GM12878 (cell line): ENCODE results near the gene DUSP10. TPM values are rescaled to one million over a fixed set of nuclear protein-coding genes. Genes with fewer than 3 reads are reported as not detected.
A peak's percentile ranks its signal among the peaks of the same experiment; 100 is the strongest.

Experiments used
- ATAC-seq: fragments of 200-7000 bp; cut with Tn5 transposase; 3 replicates; pipeline ENCODE4 v1.9.1; 2020; ENCODE audit warnings: mild to moderate bottlenecking, moderate library complexity
- BruUV-seq: library from RNA; stranded (reverse); fragments of 400-500 nt; replicated peaks from 2 replicates; lab custom pipeline; 2021; lab: Mats Ljungman, UMichigan
- CTCF ChIA-PET: fragments of 300-600 bp; sonication (Branson Sonifier 250); formaldehyde crosslinking; extraction: SDS; loops from one replicate; lab custom pipeline; 2021; ENCODE audit warnings: inconsistent platforms; lab: Yijun Ruan, JAX
- POLR2A ChIA-PET: fragments of 350-600 bp; formaldehyde crosslinking; extraction: SDS; loops from one replicate; lab custom pipeline; 2021; ENCODE audit warnings: inconsistent platforms; lab: Charles Lee
- RAD21 ChIA-PET: fragments of 300-600 bp; sonication (Branson Sonifier 250); formaldehyde crosslinking; loops from one replicate; lab custom pipeline; 2023; ENCODE audit warnings: antibody characterized with exemption; ENCODE audit not compliant: unreplicated experiment; lab: Charles Lee
- SMC1A ChIA-PET: fragments of 300-600 bp; sonication (Branson Sonifier 250); formaldehyde crosslinking; loops from one replicate; lab custom pipeline; 2023; ENCODE audit not compliant: unreplicated experiment, uncharacterized antibody; lab: Charles Lee
- DNase-seq: peaks from one replicate; pipeline ENCODE4 v3.0.0-alpha.2; 2011; ENCODE audit warnings: low read depth, low spot score
- FAIRE-seq: peaks from 3 replicates; lab custom pipeline; 2011; peaks lifted over from hg19 to GRCh38; lab: Jason Lieb, UNC
- H2AFZ ChIP-seq: 2 replicates; pipeline ENCODE4 v1.6.0; 2011; ENCODE audit warnings: low read depth, low read length, control low read depth; ENCODE audit not compliant: control insufficient read depth
- H3K27ac ChIP-seq: 2 replicates; pipeline ENCODE4 v1.5.1; 2011; ENCODE audit warnings: control low read depth; ENCODE audit not compliant: control insufficient read depth, insufficient read depth
- H3K27me3 ChIP-seq, 2 experiments: replicated peaks in 1 of 2; 2 replicates each; pipeline versions ENCODE4 v1.6.0 to v1.6.1; 2011; ENCODE audit warnings: low read length in 1 of 2; ENCODE audit not compliant: control insufficient read depth in 2 of 2, insufficient read depth in 2 of 2
- H3K36me3 ChIP-seq, 2 experiments: 2 replicates each; pipeline ENCODE4 v1.5.1; 2011; ENCODE audit warnings: low read length in 1 of 2; ENCODE audit not compliant: control insufficient read depth in 2 of 2, insufficient read depth in 2 of 2
- H3K4me1 ChIP-seq: 2 replicates; pipeline ENCODE4 v1.6.1; 2011; ENCODE audit warnings: mild to moderate bottlenecking, low read length, moderate library complexity, mixed read lengths; ENCODE audit not compliant: control insufficient read depth, insufficient read depth
- H3K4me2 ChIP-seq: 2 replicates; pipeline ENCODE4 v1.6.0; 2011; ENCODE audit warnings: control low read depth; ENCODE audit not compliant: control insufficient read depth, insufficient read depth
- H3K4me3 ChIP-seq: fragments of 200-600 bp; sonication (generic); 2 replicates; pipeline ENCODE4 v1.5.1; 2016
- H3K79me2 ChIP-seq: 2 replicates; pipeline ENCODE4 v1.6.0; 2011; ENCODE audit warnings: low read length; ENCODE audit not compliant: control insufficient read depth, insufficient read depth
- H3K9ac ChIP-seq: 2 replicates; pipeline ENCODE4 v1.8.0; 2011; ENCODE audit warnings: low read length, control low read depth, mixed read lengths; ENCODE audit not compliant: control insufficient read depth, insufficient read depth
- H3K9me3 ChIP-seq: replicated peaks from 3 replicates; pipeline ENCODE4 v1.5.1; 2011; ENCODE audit warnings: mild to moderate bottlenecking, low read length; ENCODE audit not compliant: control insufficient read depth, insufficient read depth
- H4K20me1 ChIP-seq: 2 replicates; pipeline ENCODE4 v1.6.0; 2011; ENCODE audit not compliant: control insufficient read depth, insufficient read depth
- BMI1 ChIP-seq: fragments of 450-650 bp; IDR thresholded peaks from 2 replicates; pipeline ENCODE4 v1.6.1; 2016; ENCODE audit warnings: mild to moderate bottlenecking, moderate library complexity, borderline replicate concordance
- NFYA ChIP-seq: IDR thresholded peaks from 2 replicates; pipeline ENCODE4 v1.6.1; 2011; ENCODE audit warnings: low read depth, mild to moderate bottlenecking, low read length, improper control_type of control experiment, borderline replicate concordance
- PBX3 ChIP-seq: IDR thresholded peaks from 2 replicates; pipeline ENCODE4 v1.6.1; 2011; ENCODE audit warnings: mild to moderate bottlenecking, low read depth, low read length, moderate library complexity; ENCODE audit not compliant: insufficient replicate concordance
- RELA ChIP-seq: fragments of 450-650 bp; IDR thresholded peaks from 2 replicates; pipeline ENCODE4 v1.8.0; 2014; ENCODE audit warnings: borderline replicate concordance; ENCODE audit not compliant: partially characterized antibody
- ZNF592 ChIP-seq: fragments of 450-650 bp; IDR thresholded peaks from 2 replicates; pipeline ENCODE4 v1.6.1; 2017; ENCODE audit warnings: mild to moderate bottlenecking, moderate library complexity
- WGBS: methylation state at CpG from one replicate; pipeline ENCODE4 v1.1.6; 2016; ENCODE audit warnings: low lambda C conversion rate; ENCODE audit not compliant: insufficient replicate concordance, insufficient coverage; ENCODE audit errors: missing lambda C conversion rate; 5-methylcytosine and 5-hydroxymethylcytosine counted together
- in situ Hi-C: fragments of 300-500 bp; cut with MboI; formaldehyde crosslinking; loops from 9 replicates; pipeline ENCODE4 v1.14.3; 2018; ENCODE audit warnings: mixed read lengths
- intact Hi-C: fragments of 100-400 bp; cut with micrococcal nuclease; formaldehyde crosslinking; loops from one replicate; pipeline ENCODE4 v1.14.2; 2022; ENCODE audit not compliant: unreplicated experiment
- polyA plus RNA-seq, 11 experiments: library from polyadenylated mRNA; depleted of rRNA in 4 of 11; unstranded in 6 of 11; stranded (reverse) in 5 of 11; fragments of >200 nt; fragmentation: Nextera tagmentation in 4 of 11; fragmentation: Illumina TruSeq in 1 of 11; extraction: Ambion mirVana in 4 of 11; extraction: Trizol in 1 of 11; gene quantifications; 1 replicate in 1 of 11; 2 replicates in 10 of 11; pipeline versions ENCODE4 v1.2.1 to v1.2.3, GENCODE V29; 2011 to 2016; ENCODE audit warnings: inconsistent platforms in 2 of 11, missing spikeins in 2 of 11, low read depth in 1 of 11
- total RNA-seq, 4 experiments: library from RNA; depleted of rRNA in 3 of 4; stranded (reverse); fragments of >200 nt in 3 of 4; fragmentation: Illumina TruSeq in 1 of 4; extraction: Trizol in 1 of 4; gene quantifications; 2 replicates each; pipeline versions ENCODE4 v1.2.1 to v1.2.3, GENCODE V29; 2013 to 2021

Gene DUSP10
- total and polyA plus RNA-seq, 10 of the 15 experiments (the other 5 are each of a cell fraction or from before 2014, with no cell fraction given), result 20.3 to 38.4 (median 27.8) TPM

- in situ Hi-C loops, result no loop called here
- no peak for DNase-seq
- no peak for ATAC-seq
- Histone ChIP-seq H3K79me2 (peaks cover 4% of the 10 kb centered on the region), H4K20me1 (no peaks in the 10 kb centered on the region), H3K36me3 (peaks cover 13 to 27% of the 10 kb centered on the region in 2 experiments), H3K27ac (no peak overlapping the region), H3K4me1 (no peaks in the 10 kb centered on the region), H3K9me3 (no peaks in the 10 kb centered on the region; the same call in 2 of the 3 replicates), H3K27me3 (no peaks in the 10 kb centered on the region), H3K9ac (no peak overlapping the region), H2AFZ (no peak overlapping the region), H3K4me2 (no peak overlapping the region), H3K4me3 (no peak overlapping the region)
- TF ChIP-seq ZNF592, result no peak
- TF ChIP-seq RELA, result no peak
- TF ChIP-seq NFYA, result no peak
- no peak for TF ChIP-seq PBX3
- no peak for TF ChIP-seq BMI1
- WGBS, result 85% methylated on average over 1 of the region's 1 CpG
- ChIA-PET RAD21 (interaction anchor here (1.0 to 1.2 kb wide), 3 partner anchors 11 to 133 kb away, joined by 3 read pairs; no protein-coding TSS in a partner anchor), POLR2A (interaction anchor here (0.6 to 0.7 kb wide), 2 partner anchors 204 to 290 kb away, joined by 3 read pairs; no protein-coding TSS in a partner anchor), CTCF (interaction anchor here (0.6 to 2.3 kb wide), 5 partner anchors 9 to 129 kb away, joined by 3 to 9 read pairs (median 4); no protein-coding TSS in a partner anchor), SMC1A (interaction anchor here (0.6 to 2.9 kb wide), 7 partner anchors 18 to 148 kb away, joined by 3 to 6 read pairs (median 4); no protein-coding TSS in a partner anchor)
- intact Hi-C loops, result loop anchor here (10.0 kb wide), 1 partner anchor 217 kb away; no protein-coding TSS in a partner anchor
- FAIRE-seq, result no peak
- BruUV-seq, result TSS peak; percentile 44
Measured at GRCh38 chr1:221701570-221702186, 40.2 kb downstream of the DUSP10 start.
